ENCODE data around the gene KRTAP5-6.

KRTAP5-6 gene, protein sequence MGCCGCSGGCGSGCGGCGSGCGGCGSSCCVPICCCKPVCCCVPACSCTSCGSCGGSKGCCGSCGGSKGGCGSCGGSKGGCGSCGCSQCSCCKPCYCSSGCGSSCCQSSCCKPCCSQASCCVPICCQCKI

DNA sequence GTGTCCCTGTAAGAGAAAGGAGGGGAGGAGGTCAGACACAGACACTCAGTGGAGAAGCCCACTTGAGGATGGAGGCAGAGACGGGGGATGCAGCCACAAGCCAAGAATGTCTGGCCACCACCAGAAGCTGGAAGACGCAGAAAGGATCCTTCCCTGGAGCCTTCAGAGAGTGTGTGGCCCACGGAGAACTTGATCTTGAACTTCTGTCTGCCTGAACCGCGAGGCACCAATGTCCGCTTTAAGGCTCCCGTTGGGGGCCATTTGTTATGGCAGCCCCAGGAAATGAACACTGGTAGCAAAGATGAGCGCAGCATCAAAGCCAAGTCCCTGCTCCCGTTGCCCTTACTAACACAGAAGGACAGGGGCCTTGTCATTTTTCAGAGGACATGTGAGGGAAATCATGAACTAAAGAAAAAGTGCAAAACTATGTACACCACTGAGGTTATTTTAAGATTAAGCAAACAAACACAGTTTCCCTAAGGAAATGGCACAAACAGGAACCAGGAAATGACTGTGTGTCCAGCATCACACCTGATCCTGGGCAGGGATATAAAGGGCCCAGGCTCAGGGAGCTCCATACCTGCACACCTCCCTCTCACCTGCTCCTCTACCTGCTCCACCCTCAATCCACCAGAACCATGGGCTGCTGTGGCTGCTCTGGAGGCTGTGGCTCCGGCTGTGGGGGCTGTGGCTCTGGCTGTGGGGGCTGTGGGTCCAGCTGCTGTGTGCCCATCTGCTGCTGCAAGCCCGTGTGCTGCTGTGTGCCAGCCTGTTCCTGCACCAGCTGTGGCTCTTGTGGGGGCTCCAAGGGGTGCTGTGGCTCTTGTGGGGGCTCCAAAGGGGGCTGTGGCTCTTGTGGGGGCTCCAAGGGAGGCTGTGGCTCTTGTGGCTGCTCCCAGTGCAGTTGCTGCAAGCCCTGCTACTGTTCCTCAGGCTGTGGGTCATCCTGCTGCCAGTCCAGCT lies at the start of gene KRTAP5-6:
KRTAP5-6 (plus strand) TSS at position 588 of the 963 bp plus-strand sequence; CDS start at position 639, 51 bp downstream.
- no peak for DNase-seq

- DNase-seq, result no peak
These were observed 48.9 kb upstream of the KRTAP5-6 start for GRCh38 chr11:1647901-1648652.

DNA sequence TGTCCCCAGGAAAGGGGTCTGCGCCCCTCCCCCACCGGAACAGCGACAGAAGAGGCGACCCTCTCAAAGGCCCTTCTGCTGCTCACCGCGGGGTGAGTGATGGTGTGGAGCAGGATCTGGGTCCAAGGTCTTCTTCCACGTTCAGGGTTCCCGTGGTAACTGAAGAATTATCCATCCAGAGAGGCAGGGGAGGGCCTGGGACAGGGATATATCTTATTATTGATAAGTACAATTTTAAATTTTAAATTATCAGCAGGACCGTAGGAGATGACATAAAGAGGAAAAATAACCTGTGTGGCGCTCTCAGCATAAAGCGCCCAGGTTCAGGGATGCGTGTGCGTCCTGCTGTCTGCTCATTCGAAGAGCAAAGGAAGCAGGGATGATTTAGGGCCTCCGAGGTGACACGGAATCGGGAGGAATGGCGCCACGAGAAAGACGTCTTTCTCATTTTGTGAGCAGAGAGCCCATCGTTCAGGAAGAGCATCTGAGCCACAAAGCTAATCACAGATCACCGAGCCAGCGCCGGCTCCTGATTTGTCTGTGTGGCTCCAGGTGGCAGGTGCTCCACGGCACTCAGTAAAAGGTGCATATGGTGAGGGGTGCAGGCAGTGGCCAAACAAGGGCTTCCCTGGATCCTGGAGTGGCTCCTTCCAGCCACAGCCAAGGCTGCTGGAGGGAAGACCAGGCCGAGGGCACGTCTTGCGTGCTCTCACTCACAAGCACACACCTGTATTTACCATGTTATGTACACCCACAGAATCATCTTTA lies 48.2 kb upstream of the KRTAP5-6 start:
- no peak for DNase-seq

- DNase-seq, result no peak
These were observed 46.7 kb upstream of the KRTAP5-6 start for GRCh38 chr11:1650034-1650917.

GRCh38 chr11:1650918-1651262 lies 46.1 kb upstream of the KRTAP5-6 start:
- DNase-seq, result no peak

GRCh38 chr11:1651411-1651980 lies 45.5 kb upstream of the KRTAP5-6 start:
- DNase-seq, result no peak

GRCh38 chr11:1652026-1652425 lies 45.0 kb upstream of the KRTAP5-6 start:
- no peak for DNase-seq

GRCh38 chr11:1652442-1652770 lies 44.6 kb upstream of the KRTAP5-6 start:
- no peak for DNase-seq

DNA sequence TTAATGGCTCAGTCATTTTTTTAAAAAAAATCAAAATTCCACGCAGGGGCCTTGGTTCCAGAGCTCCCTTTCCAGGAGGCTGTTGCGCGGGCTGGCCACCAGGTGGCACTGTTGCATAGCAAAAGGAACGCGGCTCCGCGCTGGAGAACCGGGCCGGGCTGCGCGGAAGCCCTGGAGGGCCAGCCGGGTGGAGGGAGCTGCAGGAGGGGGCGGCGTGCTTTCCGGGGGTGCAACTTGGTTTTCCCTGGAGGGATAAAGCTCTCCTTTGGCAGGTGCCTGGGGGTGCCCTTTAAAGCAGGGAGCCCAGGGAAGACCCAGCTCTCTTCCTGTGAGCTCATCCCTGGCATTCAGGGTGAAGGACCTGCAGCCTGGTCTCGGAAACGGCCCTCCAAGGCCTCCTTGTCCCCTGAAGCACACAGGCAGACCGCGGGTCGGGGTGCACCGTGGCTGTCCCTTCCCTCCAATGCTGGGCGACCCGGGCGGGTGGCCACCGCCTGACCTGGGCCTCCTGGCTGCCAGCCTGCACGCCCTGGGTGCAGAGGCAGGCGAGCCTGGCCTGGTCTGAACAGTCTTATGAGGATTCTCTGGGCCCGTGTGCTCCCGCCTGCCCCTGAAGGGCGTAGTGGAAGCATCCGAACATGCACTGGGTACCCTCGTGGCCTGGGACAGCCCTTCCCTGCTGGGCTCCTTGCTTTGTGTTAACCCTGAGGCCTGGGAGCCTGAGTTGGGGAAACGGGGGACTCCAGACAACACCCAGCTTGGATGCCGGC lies 44.0 kb upstream of the KRTAP5-6 start:
- peak in 1 of 2 experiments; percentile 22 for DNase-seq

GRCh38 chr11:1653541-1654387 lies 43.2 kb upstream of the KRTAP5-6 start:
- no peak for DNase-seq

DNA sequence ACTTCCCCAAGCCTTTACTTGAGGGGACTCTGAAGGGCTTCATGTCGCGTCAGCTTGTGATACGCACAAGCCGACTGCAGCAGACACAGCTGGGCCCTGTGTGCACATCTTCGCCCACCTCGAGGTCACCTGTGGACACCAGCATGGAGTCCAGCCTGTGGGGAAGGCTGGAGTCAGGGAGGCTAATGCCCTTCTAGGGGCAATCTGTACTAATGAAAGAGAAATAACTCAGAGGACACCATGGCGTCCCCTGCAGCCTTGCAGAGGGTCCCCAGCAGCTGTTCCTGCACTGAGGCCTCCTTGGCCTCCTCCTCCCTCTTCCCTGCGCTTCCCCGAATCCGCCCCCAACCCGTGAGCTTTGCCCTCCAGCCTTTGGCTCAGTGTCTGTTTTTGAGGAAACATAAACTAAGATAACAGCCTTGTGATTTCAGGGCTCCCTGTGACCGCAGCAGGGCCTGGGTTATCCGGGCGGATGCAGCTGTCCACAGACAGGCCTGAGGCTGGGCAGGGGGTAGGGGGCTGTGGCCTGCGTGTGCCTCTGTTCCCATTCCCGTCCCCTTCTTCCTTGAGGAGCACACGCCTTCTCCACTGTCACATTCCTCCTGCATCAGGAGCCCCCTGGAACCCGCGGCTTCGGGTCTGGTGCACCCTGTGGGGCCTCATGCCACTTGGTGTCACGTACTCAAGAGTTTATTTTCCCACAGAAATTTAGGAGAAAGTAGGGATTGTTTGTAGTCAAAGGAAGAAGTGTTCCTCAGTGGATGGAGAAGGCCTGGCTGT lies 42.4 kb upstream of the KRTAP5-6 start:
- no peak for DNase-seq

- DNase-seq, result no peak
These were observed 41.6 kb upstream of the KRTAP5-6 start for GRCh38 chr11:1655168-1656060.

GRCh38 chr11:1656061-1656441 lies 40.9 kb upstream of the KRTAP5-6 start:
- no peak for DNase-seq

GRCh38 chr11:1656670-1657069 lies 40.3 kb upstream of the KRTAP5-6 start:
- DNase-seq, result no peak

DNA sequence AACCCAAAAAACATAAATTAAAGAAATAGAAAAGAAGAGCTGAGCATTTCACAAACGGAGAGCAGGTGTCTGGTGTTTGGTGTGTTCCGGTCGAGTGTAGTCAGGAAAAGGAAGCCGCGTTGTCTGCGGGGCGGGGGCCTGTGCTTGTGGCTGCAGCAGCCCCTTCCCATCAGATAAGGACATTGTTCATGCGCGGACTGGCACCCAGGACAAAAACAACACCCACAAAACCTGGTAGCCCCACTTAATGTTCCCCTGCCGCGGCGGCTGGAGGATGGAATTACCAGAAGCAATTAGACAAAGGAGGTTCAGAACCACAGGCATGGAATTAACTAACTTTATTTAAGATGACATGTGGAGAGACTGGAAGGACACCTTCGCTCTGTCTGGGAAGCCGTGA lies 37.5 kb upstream of the KRTAP5-6 start:
- no peak for DNase-seq

DNA sequence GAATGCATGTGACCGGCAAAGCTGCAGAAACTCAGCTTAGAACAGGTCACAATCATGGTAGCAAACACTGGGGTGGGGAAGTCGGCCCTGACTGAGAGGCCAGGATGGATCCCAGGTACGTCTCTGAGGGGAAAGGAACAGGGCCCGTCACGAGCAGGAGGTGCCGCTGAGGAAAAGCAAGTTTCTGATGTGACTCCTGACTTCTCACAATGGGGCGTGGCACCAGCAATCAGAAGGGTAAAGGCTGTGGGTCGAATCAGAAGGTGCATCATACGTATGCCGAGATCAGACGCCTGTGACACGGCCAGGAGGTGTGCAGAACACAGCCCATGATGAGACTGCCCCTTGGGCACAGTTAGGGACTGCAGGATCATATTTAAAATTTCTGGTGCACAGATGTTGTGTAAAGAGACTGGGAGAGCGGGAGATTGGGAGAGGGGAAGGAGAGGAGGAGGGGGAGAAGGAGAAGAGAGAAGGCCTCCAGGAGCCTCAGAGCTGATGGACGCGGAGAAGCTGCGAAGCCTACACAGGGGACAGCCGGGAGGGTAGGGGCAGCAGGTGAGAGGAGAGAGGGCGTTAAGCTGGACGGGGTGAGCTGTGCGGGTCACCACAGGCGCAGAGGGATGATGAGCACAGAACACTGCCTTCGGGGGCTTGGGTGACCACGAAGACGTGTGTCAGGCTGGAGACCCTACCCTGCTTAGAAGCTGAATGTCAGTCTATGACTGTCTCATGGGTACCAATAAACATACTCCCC lies 36.7 kb upstream of the KRTAP5-6 start:
- DNase-seq, result no peak
